ENCODE data around the gene SPCS3.

SPCS3 gene

DNA sequence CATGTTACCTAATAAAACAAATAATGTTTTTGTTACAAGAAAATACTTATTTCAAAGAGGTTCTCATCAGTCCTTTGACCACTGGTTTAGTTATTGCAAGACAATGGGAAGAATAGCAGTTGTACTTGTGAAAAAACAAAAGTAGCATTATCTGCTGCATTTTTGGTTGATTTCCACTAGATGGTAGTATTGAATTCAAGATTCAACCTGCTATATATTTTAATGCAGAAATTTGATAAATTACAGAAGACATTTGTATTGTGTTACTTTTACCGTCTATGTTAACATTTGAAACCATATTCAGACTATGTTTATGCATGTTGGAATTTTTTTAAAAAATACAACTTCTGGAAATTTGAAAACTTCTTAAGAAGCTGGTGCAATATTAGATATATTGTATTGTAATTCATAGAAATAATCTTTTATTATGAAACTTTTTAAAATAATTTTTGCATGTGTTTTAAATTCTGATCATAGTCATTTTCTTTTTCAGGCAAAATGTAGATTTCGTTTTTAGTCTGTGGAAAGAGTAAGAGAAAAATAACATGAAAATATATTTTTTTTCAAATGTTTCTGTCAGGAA lies 56.4 kb downstream of the SPCS3 start:
- no peak overlapping the region for H3K14ac ChIP-seq (ENCODE audit: low read length)
- no peak overlapping the region for H3K4ac ChIP-seq (ENCODE audit: low read length)
- H3K27ac ChIP-seq (replicated peaks; ENCODE audit: low read length) = no peak overlapping the region
- no peaks in the 10 kb centered on the region for H3K9me3 ChIP-seq (replicated peaks in 1 of 2; ENCODE audit: control insufficient read depth in 2 of 2, insufficient read depth in 1 of 2, low read depth in 1 of 2, low read length in 2 of 2)
- no peak overlapping the region for H2AFZ ChIP-seq (ENCODE audit: low read length)
- no peak overlapping the region for H3K4me2 ChIP-seq (ENCODE audit: insufficient read depth, low read length, poor library complexity, severe bottlenecking)
- H3K4me3 ChIP-seq (ENCODE audit: low read length in 2 of 2) = no peak overlapping the region
- H2AK5ac ChIP-seq (ENCODE audit: low read depth, low read length) = no peak overlapping the region
- no peaks in the 10 kb centered on the region for H3K4me1 ChIP-seq (ENCODE audit: control insufficient read depth in 2 of 2, insufficient read depth in 1 of 2, low read depth in 1 of 2, low read length in 2 of 2)
- H4K91ac ChIP-seq (ENCODE audit: low read depth, low read length, poor library complexity) = no peak overlapping the region
- no peak overlapping the region for H2BK5ac ChIP-seq (ENCODE audit: low read length)
- no peaks in the 10 kb centered on the region for H3K27me3 ChIP-seq (ENCODE audit: control insufficient read depth in 3 of 3, insufficient read depth in 3 of 3, low read depth in 1 of 3, low read length in 3 of 3)
- no peak overlapping the region for H3K9ac ChIP-seq (ENCODE audit: low read depth, low read length, poor library complexity)
- H3K79me1 ChIP-seq (ENCODE audit: low read depth, low read length) = no peaks in the 10 kb centered on the region
- no CpG with 5 or more reads among the region's 2 CpGs for WGBS, 2 donors (ENCODE audit: extremely low coverage in 2 of 2, insufficient read length in 2 of 2, insufficient replicate concordance in 1 of 2)
- no peak overlapping the region for H3K18ac ChIP-seq (ENCODE audit: low read length)
- H2BK12ac ChIP-seq (ENCODE audit: low read length) = no peak overlapping the region
- no peak overlapping the region for H3K23ac ChIP-seq (ENCODE audit: low read depth, low read length, poor library complexity)
- no peak overlapping the region for H2BK15ac ChIP-seq (ENCODE audit: low read length)
- H4K8ac ChIP-seq (ENCODE audit: low read depth, low read length) = no peak overlapping the region
- no peaks in the 10 kb centered on the region for H3K36me3 ChIP-seq (replicated peaks in 1 of 2; ENCODE audit: control insufficient read depth in 2 of 2, insufficient read depth in 2 of 2, low read length in 2 of 2)
- no peak for DNase-seq (ENCODE audit: low spot score)
- no peak overlapping the region for H2BK120ac ChIP-seq (ENCODE audit: low read depth, low read length)

- Histone ChIP-seq H2BK12ac (ENCODE audit: low read length) (no peak overlapping the region), H3K27ac (replicated peaks; ENCODE audit: low read length) (no peak overlapping the region), H3K9me3 (replicated peaks in 1 of 2; ENCODE audit: control insufficient read depth in 2 of 2, insufficient read depth in 1 of 2, low read depth in 1 of 2, low read length in 2 of 2) (no peaks in the 10 kb centered on the region), H4K91ac (ENCODE audit: low read depth, low read length, poor library complexity) (no peak overlapping the region), H3K14ac (ENCODE audit: low read length) (no peak overlapping the region), H3K4ac (ENCODE audit: low read length) (no peak overlapping the region), H4K8ac (ENCODE audit: low read depth, low read length) (no peak overlapping the region), H3K4me1 (ENCODE audit: control insufficient read depth in 2 of 2, insufficient read depth in 1 of 2, low read depth in 1 of 2, low read length in 2 of 2) (no peaks in the 10 kb centered on the region), H3K23ac (ENCODE audit: low read depth, low read length, poor library complexity) (no peak overlapping the region), H2AK5ac (ENCODE audit: low read depth, low read length) (no peak overlapping the region), H3K18ac (ENCODE audit: low read length) (no peak overlapping the region), H2BK5ac (ENCODE audit: low read length) (no peak overlapping the region), H2BK120ac (ENCODE audit: low read depth, low read length) (no peak overlapping the region), H2AFZ (ENCODE audit: low read length) (no peak overlapping the region), H3K36me3 (replicated peaks in 1 of 2; ENCODE audit: control insufficient read depth in 2 of 2, insufficient read depth in 2 of 2, low read length in 2 of 2) (no peaks in the 10 kb centered on the region), H3K27me3 (ENCODE audit: control insufficient read depth in 3 of 3, insufficient read depth in 3 of 3, low read depth in 1 of 3, low read length in 3 of 3) (no peaks in the 10 kb centered on the region), H3K4me3 (ENCODE audit: low read length in 2 of 2) (no peak overlapping the region), H2BK15ac (ENCODE audit: low read length) (no peak overlapping the region), H3K4me2 (ENCODE audit: insufficient read depth, low read length, poor library complexity, severe bottlenecking) (no peak overlapping the region), H3K9ac (ENCODE audit: low read depth, low read length, poor library complexity) (no peak overlapping the region), H3K79me1 (ENCODE audit: low read depth, low read length) (no peaks in the 10 kb centered on the region)
- no peak for DNase-seq (ENCODE audit: low spot score)
Observed at GRCh38 chr4:176377780-176378179, 58.0 kb downstream of the SPCS3 start.

DNA sequence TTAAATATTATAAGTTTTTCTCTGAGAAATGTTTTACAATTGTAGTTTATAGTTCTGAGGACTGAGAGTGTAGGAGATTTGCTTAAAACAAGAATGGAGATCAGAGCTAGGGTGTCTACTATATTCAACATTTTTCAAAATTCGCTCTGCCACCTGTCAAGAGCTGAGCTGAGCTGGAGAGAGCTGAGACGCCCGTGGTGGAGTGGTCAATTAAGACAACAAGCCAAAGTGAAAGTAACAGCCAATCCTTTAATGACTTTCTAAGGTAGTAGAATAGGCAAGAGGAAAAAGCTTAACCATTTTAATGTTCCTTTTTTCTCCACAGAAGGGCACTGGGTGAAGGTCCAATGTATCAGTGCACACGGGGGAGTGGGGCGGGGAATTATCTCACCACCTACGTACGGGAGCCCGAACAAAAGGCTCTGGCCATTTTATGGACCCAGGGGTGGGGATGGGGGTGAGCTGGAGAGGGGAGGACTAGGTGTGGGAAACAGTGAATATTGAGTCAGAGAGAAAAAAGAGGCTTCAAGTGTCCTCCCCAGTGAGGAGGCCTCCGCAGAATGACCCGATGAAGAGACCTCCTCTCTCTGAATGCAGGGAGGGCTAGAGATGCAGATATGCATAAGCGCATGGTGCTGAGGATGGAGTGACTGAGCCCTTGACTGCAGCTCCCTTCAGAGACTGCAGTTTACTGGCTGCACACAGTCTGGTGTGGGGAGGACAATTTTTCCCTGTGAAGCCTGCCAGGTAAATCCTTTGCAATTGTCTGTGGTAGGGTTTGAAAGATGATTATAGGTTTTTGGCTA lies 60.8 kb downstream of the SPCS3 start:
- Histone ChIP-seq H4K91ac (ENCODE audit: low read depth, low read length, poor library complexity) (no peak overlapping the region), H2AK5ac (ENCODE audit: low read depth, low read length) (peak overlapping the region; percentile 6), H2AFZ (ENCODE audit: low read length) (no peak overlapping the region), H3K18ac (ENCODE audit: low read length) (no peak overlapping the region), H3K79me1 (ENCODE audit: low read depth, low read length) (no peaks in the 10 kb centered on the region), H3K4me3 (ENCODE audit: low read length in 2 of 2) (no peak overlapping the region), H3K27me3 (ENCODE audit: control insufficient read depth in 3 of 3, insufficient read depth in 3 of 3, low read depth in 1 of 3, low read length in 3 of 3) (no peaks in the 10 kb centered on the region), H3K4me2 (ENCODE audit: insufficient read depth, low read length, poor library complexity, severe bottlenecking) (no peak overlapping the region), H3K4ac (ENCODE audit: low read length) (no peak overlapping the region), H3K9ac (ENCODE audit: low read depth, low read length, poor library complexity) (no peak overlapping the region), H3K9me3 (replicated peaks in 1 of 2; ENCODE audit: control insufficient read depth in 2 of 2, insufficient read depth in 1 of 2, low read depth in 1 of 2, low read length in 2 of 2) (no peaks in the 10 kb centered on the region), H4K8ac (ENCODE audit: low read depth, low read length) (no peak overlapping the region), H3K36me3 (replicated peaks in 1 of 2; ENCODE audit: control insufficient read depth in 2 of 2, insufficient read depth in 2 of 2, low read length in 2 of 2) (no peaks in the 10 kb centered on the region), H3K27ac (replicated peaks; ENCODE audit: low read length) (no peak overlapping the region), H2BK5ac (ENCODE audit: low read length) (no peak overlapping the region), H3K14ac (ENCODE audit: low read length) (no peak overlapping the region), H2BK15ac (ENCODE audit: low read length) (no peak overlapping the region), H3K23ac (ENCODE audit: low read depth, low read length, poor library complexity) (no peak overlapping the region), H3K4me1 (ENCODE audit: control insufficient read depth in 2 of 2, insufficient read depth in 1 of 2, low read depth in 1 of 2, low read length in 2 of 2) (no peaks in the 10 kb centered on the region), H2BK120ac (ENCODE audit: low read depth, low read length) (no peak overlapping the region), H2BK12ac (ENCODE audit: low read length) (no peak overlapping the region)
- no peak for DNase-seq (ENCODE audit: low spot score)
- WGBS, 2 donors (ENCODE audit: extremely low coverage in 2 of 2, insufficient read length in 2 of 2, insufficient replicate concordance in 1 of 2) = no CpG with 5 or more reads among the region's 11 CpGs
